PC-3 (cell line): ENCODE results near the gene SPATS2.

Source experiments
- CTCF ChIP-seq: fragments of 300-600 bp; sonication (generic); conservative IDR thresholded peaks from 2 replicates; pipeline ENCODE4 v1.5.1; 2017; ENCODE audit warnings: antibody characterized with exemption, low read depth, mild to moderate bottlenecking, low read length
- EZH2 ChIP-seq: fragments of 300-600 bp; sonication (generic); IDR thresholded peaks from one replicate; pipeline ENCODE4 v1.6.1; 2017; ENCODE audit warnings: antibody characterized with exemption, mild to moderate bottlenecking, low read length; ENCODE audit not compliant: unreplicated experiment
- EZH2phosphoT487 ChIP-seq: fragments of 300-600 bp; sonication (generic); IDR thresholded peaks from 2 replicates; pipeline ENCODE4 v1.6.1; 2018; ENCODE audit warnings: mild to moderate bottlenecking, antibody characterized with exemption, low read length, borderline replicate concordance

GRCh38 chr12:49562831-49563230, 195.6 kb downstream of the SPATS2 start:
- TF ChIP-seq CTCF (no peak), EZH2 (no peak), EZH2phosphoT487 (no peak)
